ENCODE results near the gene WWTR1.

The WWTR1 gene

DNA sequence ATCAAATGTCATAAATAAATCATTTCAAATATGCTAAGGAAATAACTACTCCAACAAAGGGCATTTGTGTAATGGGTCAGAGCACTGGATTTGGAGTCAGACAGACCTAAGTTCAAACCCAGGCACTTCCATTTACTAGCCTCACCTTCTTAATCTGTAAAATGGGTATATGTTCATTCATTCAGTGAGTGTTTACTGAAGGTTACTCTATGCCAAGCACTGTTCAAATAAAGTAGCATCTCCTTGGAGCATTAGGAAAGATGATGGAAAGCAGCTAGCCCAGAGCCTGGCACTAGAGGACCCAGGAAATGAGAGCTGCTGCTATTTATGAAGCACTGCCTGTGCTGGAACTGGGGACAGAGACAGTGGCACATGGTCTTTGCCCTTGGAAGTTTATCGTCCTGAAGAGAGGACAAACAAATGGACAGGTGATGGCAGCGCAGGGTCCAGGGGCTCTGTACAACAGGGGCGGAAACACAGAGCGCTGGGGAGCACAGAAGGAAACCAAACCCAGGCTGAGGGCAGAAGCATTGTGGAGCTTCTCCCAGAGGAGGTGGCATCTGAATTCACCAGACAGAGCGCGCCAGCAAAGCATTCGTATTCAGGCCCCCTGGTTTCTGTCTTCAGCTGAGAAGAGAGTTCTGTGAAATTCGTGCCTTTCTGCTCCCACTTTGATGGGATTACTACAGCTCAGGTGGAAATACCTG is 164.4 kb downstream of the WWTR1 start:
- no peak for DNase-seq

DNA sequence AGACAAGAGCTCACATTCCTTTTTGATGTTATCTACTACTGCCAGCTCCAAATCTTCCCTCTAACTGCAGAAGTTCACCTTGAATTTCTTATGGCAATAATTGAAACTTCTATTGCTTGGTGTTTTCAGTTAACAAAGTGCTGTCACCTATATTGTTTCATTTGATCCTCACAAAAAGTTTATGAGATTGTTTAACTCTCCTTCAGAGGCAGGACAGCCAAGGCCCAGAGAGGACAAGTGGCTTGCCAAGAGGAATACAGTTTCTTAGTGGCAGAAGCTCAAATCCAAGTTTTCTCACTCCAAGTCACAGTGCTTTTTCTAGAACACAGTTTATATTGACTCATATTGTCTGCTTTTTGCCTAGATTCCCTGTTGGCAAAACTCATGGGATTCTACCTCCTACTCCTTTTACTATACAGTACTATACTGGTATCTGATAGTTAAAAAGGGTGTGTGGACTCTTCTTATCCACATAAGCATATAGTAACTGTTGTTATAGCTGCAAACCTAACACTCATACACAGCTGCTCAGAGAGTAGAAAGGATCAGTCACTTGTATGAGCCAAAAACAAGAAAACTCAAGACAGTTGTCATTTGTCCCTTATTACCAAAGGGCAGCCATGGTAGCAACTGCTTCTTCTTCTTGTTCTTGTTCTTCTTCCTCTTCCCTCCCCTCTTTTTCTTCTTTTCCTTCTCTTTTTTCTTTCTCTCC is 167.4 kb downstream of the WWTR1 start:
- DNase-seq = no peak

DNA sequence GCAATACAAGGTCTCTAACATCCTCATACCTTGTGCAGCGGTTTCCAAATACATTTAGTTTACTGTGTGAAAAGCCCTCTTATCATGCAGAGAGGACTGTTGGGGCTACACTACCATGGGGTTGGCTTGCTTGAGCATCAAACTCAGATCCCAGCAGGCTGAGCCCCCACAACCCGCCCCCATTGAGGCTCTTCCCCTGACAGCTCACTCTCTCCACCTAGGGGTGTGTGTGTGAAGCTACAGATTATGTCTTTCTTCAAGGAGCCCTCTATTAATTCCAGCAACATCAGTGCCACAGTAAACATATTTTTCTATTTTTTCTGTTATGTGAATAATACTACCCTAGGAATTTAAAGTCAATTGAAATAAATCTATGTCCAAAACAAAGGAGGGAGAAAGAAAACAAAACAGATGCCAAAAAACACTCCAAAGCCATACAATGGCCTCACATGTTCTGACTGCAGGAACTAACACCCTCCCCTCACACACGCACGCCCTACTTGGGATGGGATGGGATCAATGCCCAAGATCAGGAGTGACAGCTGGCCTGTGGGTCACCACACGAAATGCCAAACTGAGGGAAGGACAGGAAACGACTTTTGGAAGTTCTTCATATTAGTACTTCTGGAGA is 168.7 kb downstream of the WWTR1 start:
- no peak for DNase-seq

DNA sequence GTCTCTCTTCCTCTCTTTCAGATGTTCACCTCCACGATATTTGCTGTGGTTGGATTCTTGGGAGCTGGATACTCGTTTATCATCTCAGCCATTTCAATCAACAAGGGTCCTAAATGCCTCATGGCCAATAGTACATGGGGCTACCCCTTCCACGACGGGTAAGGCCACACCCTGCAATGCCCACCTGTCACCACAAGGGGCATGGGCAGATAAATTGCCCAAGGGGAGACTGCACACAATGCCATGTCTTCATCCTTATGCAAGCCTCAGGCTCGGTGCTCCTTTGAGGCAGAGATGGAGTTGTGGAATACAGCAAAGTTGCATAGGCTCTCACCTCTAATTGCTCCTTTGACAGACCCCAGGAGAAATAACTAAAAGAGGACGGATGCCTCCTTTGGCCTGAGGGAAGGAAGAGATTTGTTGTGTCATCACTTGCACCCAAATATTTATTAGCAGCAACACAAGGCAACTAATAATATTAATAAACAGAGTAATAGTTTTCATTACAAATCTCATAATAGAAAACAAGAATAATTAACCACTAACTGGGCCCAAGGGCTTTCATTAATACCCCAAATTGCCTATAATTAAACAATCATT is 170.1 kb downstream of the WWTR1 start:
- no peak for DNase-seq

DNA sequence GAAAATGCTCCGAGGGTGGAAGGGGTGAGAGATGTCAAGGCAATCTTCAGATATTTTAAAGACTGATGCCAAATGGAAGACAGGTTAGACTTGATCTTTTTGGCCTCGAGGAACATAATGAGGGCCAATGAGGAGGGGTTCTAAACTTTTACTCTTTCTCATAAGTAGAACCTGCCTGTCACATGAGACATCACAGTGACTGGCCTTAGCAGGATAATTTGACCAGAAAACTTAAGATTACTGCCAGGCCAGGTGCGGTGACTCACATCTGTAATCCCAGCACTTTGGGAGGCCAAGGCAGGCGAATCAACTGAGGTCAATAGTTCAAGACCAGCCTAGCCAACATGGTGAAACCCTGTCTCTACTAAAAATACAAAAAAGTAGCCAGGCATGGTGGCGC is 171.1 kb downstream of the WWTR1 start:
- DNase-seq = no peak

DNA sequence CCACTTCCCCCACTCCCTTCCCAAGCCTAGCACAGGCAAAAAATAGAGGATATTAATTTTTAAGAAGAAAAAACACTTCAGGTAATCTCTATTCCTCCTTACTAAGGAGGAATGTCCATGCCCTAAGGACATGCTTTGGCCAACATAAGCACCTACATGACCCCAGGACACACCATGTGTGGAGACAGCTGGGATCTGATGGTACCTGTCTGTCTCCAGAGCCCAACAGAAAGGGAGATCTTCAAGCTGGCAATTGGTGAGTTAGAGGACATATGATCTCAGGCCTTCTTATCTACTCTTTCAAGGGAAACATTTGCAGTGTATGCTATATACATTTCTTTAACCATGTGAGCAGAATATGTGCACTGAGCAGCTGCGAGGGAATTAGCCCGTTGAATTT is 176.3 kb downstream of the WWTR1 start:
- DNase-seq = no peak

DNA sequence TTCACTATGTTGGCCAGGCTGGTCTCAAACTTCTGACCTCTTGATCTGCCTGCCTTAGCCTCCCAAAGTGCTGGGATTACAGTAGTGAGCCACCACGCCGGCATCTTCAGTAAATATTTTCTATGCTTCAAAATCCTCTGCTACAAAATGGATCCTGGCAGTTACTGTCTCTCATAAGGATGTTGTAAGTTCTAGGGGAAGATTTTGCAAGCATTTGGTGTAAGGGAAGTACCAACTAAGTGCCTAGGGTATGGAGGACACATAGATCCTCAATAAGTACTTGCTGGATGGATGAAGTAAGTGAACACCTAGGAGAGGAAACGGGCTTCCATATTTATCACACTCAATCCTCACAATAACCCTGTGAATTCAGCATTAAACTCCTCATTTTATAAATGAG is 176.8 kb downstream of the WWTR1 start:
- no peak for DNase-seq

DNA sequence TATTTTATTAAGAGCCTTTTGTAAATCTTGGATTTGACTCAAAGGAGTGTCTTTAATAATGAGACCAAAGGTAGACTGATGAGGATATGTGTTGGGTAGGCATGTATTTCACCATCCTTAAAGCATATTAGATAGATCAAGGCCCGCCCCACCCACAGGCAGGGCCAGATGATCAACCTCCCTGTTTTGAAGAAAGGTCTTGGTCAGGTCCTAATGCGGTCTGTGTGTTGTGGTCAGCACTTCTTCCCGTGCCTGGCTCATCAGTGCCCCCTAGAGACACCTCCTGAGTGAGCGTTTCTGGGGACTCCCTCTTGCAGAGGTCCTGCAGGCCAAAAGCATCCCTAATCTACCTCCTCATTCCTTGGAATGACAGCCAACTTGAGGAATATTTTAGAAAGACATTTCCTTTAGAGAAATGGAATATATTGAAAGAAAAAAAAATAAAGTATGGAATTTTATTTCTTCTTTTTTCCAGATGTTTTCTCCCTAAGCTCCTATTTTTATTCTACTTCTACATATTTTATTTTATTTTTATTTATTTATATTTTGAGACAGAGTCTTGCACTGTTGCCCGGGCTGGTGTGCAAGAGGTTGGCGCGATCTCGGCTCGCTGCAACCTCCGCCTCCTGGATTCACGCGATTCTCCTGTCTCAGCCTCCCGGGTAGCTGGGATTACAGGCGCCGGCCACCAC is 177.4 kb downstream of the WWTR1 start:
- DNase-seq = no peak

DNA sequence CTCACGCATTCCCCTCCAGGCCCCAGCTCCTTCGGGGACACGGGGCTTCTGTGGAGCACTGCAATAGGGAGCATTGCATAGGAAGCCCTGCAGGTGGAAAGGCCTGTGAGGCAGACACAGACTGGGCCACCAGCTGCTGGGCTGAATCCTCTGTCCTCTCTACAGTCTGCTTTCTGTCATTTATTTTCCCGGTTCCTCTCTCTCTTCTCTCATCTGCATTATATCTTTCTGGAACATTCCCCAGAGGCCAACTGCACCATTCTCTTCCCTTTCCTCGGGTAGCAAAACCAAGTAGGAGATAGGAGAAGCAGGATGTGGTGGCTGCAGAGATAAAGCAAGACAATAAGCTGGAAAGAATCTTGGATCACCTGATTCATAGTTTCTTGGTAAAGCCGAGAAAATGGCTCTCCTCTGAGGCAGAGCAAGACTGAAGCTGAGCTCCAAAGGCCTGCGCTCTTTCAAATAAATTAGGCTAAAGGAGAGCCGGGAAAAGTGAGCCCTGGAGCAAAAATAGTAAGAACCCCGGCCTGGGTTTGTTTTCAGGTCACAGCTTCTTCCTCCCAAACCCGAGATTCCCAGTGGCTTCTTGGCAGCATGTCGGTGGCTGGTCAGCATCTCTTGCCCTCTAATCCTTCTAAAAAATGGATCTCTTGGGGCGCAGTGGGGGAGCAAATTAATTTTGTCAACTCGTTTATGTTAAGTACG is 178.1 kb downstream of the WWTR1 start:
- no peak for DNase-seq

DNA sequence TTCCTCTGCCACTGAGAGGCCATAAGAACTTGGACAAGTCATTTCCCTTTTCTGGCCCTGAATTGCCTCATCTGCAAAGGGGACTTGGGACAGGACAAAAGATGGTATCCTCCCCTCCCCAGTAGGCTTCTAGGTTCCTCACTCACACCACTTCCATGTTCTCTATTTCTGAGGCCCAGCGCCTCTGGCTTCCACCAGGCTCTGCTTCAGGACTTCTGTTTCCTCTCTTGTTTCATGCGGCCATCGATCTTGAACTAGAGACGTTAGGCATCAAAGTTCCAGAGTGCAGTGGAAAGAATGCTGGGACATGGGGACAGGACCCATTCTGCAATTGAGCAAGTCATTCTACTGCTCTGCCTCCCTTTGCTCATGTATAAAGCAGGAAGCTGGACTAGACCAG is 181.6 kb downstream of the WWTR1 start:
- DNase-seq = no peak

DNA sequence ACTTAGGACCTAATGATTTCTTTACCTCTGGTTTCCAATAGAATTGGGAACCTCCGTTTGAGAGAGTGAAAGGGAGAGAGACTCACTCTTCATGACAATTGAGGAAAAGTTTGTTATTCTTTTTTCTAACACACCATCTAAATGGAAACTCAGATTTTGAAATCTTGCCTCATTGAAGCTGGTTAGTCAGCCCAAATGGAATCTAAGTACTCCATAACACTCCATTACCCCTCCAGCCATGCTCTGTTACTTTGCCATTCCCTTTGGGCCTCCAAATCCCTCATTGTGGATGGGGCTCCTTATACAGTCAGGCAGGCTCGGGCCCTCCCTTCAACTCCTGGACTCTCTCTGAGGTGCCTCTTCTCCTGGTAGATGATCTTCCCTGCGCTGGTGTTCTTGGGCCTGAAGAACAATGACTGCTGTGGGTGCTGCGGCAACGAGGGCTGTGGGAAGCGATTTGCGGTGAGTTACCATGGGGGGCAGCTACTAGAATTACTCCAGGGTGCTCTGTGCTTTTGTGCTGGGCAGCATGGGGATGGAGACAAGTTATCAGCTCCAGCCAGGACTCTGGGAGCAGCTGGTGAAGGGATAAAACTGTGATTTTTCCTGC is 182.3 kb downstream of the WWTR1 start:
- DNase-seq = no peak

DNA sequence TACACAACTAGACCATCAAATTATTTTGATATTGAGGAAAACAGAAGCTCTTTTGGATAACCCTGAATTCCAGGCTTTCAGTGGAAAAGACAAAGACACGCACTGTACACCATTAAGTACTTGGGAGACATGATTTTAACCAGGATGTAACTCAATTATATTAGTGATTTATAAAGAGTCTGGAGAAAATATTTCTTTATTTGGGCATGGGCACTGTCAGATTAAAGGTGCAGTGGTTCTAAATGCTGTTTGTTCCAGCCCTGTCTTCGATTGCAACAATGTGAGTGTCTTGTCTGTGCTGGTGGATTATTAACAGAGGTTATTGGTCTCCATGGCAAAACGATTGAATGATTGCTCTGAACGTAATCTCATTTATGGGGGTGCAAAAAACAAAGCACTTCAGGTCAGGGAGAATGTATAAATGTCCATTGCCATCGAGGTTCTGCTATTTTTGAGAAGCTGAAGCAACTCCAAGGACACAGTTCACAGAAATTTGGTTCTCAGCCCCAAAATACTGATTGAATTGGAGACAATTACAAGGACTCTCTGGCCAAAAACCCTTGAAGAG is 183.5 kb downstream of the WWTR1 start, which contains the start of gene TM4SF4:
TSS of gene TM4SF4 (plus strand) at position 448 of the 568 bp plus-strand sequence. CDS start 181 bp downstream, outside the sequence.
- no peak for DNase-seq

DNA sequence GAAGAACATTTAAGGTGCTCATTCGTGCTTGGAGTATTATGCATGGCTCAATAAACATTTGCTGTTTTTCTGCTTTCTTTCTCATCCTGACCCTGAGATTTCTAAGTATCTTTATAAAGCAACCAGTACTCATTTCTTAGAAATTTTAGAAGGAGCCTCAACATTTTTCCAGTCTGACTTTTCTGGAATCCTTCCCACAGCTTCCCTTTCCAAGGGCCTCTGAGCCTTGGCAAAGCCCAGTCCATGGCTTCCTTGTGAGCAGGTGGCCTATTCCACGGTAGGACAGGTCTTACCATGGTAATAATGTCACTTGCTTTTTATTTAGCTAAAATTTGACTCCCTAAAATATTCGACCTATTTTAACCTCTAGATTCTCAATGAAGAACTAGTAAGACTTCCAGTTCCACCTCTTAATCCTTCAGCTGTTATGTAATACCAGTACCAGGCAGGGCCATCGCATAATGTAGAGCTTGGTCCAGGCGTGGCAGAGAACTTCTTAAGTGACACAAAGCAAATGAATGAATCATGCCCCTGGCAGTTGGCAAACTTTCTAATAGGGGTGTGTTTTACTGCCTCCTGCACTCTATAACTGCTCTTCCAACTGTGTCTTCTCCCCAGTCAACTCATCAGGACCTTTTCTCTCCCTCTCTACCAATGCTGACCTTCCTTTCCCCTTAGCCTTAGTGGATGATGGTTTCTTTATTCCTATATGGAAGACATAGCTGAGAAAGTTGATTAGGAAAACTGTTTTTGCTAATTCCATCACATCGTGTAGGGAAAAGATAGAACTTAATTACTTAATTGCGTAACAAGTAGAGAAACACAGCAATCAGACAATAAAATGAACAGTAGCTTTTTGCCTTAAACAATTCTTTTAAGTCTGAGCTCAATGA is 184.2 kb downstream of the WWTR1 start:
- DNase-seq = no peak

DNA sequence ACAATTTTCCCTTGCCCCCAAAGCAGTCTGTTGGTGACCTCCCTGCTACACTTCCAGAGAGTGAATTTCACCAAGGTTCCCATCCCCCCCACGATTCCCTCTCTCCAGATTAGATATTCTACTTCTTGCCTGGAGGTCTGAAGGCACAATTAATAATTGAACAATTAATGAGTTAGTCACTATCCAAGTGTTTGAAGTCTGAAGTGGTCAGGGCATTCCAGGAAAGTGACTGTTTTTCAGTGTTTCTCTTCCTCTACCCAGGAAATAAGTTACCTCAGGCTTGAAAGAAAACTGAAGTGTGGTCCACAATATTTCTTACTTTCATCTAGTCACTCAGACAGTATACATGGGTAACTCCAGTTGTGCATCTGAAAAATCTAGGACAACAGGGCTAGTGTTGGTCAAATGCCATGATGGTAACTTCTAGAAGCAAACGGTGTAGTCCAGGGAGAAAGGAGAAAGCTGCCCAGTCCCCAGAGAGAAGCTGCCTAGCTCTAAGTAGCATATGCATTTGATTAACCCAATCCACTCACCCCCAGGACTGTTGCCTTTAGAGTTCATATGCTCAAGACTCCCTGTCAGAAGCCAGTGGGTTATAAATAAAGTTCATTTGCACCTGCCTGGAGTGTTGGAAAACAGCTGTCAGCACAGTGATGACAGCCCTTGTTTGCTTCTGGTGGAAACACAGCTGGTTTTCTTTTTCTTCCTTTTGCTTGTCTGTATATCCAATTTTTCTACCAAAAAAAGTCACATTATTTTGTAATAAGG is 185.6 kb downstream of the WWTR1 start:
- no peak for DNase-seq

DNA sequence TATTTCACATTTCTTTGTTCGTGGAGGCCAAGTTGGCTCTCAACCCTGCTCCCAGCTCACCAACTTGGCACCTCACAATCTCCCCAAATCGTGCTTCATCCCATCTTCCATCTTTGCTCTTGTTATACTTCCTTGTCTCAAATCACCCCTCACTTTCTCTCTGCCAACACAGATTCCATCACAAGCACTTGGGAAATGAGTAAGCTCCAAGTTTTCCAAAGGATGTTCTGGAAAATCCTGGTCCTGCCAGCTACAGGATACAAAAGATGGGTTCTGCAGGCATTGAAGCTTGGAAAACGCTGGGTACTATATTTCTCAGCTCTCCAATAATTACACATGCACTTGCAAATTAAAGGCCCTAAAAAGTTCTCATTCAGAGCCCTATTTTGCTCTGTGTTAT is 187.4 kb downstream of the WWTR1 start:
- DNase-seq = no peak

DNA sequence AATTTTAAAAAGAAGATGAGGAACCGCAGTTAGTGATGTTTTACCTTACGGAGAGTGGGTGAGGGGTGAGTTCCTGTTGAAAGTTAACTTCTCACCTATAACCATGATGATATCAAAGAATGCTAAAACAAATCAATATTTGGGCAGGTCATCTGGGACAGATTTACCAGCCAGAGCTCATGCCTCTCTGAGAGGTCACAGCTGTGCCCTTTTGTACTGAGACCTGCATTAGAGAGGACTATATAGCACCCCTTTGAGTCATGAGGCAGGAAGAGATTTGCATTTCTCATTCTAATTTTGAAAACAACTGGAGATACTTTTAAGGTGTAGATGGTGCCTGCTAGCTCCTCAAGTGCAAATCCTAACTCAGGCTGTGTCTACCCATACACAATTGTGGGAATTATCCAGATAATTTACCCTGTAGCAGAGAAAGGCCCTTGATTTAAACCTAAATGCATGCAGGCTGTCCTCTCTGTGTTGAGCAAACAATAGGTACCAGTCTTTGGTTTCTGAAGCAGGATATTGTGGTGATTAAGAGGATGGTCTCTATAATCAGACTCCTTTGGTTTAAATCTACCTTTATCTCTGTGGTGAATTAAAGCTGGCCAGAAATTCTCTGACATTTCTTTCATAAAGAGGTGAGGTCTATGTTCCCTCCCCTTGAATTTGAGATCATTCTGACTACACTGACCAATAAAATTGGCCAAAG is 189.2 kb downstream of the WWTR1 start:
- DNase-seq = no peak
